Ureter (tissue), 1 donor: Measurements from ENCODE around the gene TMEM219. TPM values are rescaled to one million over a fixed set of nuclear protein-coding genes. Genes with fewer than 3 reads are reported as not detected.

Experiments
- DNase-seq: peaks from one replicate; pipeline ENCODE4 v3.0.0-alpha.2; 2020; ENCODE audit warnings: low spot score
- total RNA-seq: library from RNA; stranded (reverse); gene quantifications from one replicate; pipeline ENCODE4 v1.2.4, GENCODE V29; 2023
- donor health status: DM: yes; HTN: yes; CAD: no.

Gene TMEM219
- total RNA-seq, 1 donor from 2014 or later = 131 TPM

GRCh38 chr16:29995324-29995910 lies 33.5 kb downstream of the TMEM219 start, which contains the start of gene HIRIP3:
Gene HIRIP3 (minus strand): TSS chr16:29995617. CDS start chr16:29995605, 12 bp downstream.
- DNase-seq = peak; percentile 91

- peak; percentile 98 for DNase-seq
These were observed 34.3 kb downstream of the TMEM219 start, which contains the start of gene INO80E for GRCh38 chr16:29995911-29996765. Gene INO80E (plus strand): TSS chr16:29996241. CDS start chr16:29996311, 70 bp downstream.

GRCh38 chr16:29996766-29997250 lies 34.9 kb downstream of the TMEM219 start:
- no peak for DNase-seq

GRCh38 chr16:29999605-30000004 lies 37.7 kb downstream of the TMEM219 start:
- DNase-seq = no peak

GRCh38 chr16:30000735-30001631 lies 39.1 kb downstream of the TMEM219 start:
- DNase-seq = no peak

- no peak for DNase-seq
These were observed 40.9 kb downstream of the TMEM219 start for GRCh38 chr16:30002614-30003346.

- no peak for DNase-seq
These were observed 42.0 kb downstream of the TMEM219 start for GRCh38 chr16:30003670-30004423.

- no peak for DNase-seq
These were observed 42.5 kb downstream of the TMEM219 start for GRCh38 chr16:30004424-30004776.

GRCh38 chr16:30004811-30005242 lies 42.9 kb downstream of the TMEM219 start:
- no peak for DNase-seq

- no peak for DNase-seq
These were observed 43.6 kb downstream of the TMEM219 start for GRCh38 chr16:30005341-30006094.

- DNase-seq = no peak
These were observed 44.2 kb downstream of the TMEM219 start for GRCh38 chr16:30006095-30006473.

GRCh38 chr16:30006659-30007377 lies 44.9 kb downstream of the TMEM219 start:
- no peak for DNase-seq

- no peak for DNase-seq
These were observed 45.6 kb downstream of the TMEM219 start for GRCh38 chr16:30007378-30007895.

- no peak for DNase-seq
These were observed 47.4 kb downstream of the TMEM219 start for GRCh38 chr16:30009085-30009862.

GRCh38 chr16:30009990-30010843 lies 48.3 kb downstream of the TMEM219 start:
- no peak for DNase-seq

- DNase-seq = no peak
These were observed 49.2 kb downstream of the TMEM219 start, which contains the start of gene DOC2A for GRCh38 chr16:30010844-30011713. Gene DOC2A (minus strand): TSS chr16:30011027. CDS start chr16:30010222, 805 bp downstream.
